GM18499 (cell line): ENCODE results near the gene DDX59.

ENCODE experiments used
- ATAC-seq: cut with Tn5 transposase; IDR thresholded peaks from one replicate; pipeline ENCODE4 v1.9.1; 2021; ENCODE audit warnings: moderate number of reproducible peaks; ENCODE audit not compliant: insufficient read depth, unreplicated experiment

Gene DDX59

DNA sequence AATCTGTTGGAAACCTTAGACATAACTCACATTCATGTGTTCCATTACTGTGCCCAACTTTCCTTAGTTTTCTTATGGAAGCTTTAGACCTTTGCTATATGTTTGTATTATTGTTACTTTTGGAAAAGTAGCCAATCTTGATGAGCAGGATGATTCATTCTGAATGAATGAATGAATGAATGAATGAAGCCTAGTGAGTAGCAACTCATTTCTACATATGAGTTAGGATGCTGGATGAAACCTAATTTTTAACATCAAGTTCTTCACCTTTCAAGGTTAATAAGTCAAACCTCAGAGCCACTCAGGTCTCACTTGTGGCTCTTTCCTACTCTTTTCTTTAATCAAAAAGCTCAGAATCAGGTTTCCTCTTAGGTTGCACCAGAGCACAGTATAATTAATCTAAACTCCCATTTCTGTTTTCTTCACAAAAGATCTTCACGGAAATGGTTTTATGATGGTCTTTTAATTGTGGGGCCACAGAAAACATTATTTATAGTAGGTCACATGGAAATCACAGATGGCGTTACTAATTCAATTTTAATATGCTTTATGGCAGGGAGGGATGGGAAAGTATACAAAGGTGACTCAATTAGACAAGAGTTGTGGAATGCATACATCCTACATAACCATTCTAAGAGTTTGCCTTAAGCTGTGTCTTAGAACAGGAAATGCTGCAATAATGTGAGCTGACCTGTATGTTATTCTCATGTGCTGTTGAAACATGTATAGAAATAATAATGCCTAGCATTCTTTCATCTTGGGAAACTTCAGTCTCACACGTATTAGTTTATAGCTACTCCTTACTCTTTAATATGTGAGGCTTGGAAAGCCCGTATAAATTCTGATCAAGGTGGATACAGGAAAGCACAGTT, 4.5 kb upstream of the DDX59 start:
- no peak for ATAC-seq

DNA sequence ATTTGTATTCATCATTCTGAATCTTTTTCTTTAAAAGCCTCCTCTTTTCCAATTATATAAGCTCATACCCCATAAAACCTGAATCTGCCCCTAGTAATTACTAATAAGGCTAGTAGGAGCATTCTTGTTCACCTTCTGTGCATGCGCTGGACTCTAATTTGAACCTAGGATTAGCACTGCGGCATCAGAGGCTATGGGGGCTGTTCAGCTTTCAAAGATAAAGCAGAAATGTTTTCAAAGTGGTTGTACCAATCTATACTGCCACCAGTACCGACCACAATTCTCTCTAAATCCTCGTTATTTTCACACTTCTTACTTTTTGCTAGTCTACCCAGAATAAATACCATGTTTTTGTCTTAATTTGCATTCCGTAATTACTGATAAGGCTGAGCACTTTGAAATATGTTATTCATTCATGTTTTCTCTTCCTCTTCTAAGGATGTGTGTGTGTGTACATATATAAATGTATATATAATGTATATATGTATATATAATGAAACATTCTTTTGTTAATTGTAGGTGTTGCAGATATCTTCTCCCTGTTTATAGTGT, 1.6 kb upstream of the DDX59 start:
- ATAC-seq, result no peak

DNA sequence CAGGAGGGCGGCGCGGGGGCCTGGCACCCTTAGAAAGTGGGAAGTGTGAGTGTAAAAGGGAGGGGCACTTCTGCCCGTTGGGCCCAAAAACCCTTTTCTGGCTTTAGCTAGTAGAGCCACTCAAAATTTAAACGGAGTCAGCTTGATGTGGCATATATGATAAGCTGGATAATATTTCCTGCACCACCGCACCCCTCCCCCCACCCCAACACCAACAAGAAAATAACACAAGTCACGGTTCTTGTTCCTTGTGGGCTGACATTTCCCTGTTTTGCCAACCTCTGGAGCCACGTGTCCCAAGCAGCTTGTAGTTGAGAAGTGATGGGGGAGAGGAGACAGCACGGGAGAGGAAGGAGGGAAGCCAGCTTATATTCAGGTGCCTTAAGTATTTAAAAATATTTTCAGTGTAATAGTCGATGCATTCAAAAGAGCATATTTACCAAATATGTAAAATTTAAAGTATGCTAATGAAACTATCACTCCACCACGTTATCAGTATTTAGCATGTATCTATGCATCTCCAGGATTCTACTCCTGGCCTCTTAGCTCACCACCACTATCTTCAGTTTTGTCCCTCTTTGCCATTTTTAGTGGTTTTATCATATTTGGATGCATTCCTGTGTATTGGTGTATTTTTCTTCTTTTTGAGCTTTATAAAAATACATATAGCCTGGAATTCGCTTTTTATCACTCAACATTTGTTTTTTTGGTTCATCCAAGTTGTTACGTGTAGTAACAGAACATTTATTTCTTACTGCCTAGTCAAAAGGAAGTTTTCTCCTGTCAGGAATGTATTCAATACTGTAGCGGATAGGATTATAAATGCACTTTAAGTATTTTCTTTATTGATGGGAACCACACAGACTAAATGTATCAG, 773 bp upstream of the DDX59 start:
- peak; percentile 22 for ATAC-seq

DNA sequence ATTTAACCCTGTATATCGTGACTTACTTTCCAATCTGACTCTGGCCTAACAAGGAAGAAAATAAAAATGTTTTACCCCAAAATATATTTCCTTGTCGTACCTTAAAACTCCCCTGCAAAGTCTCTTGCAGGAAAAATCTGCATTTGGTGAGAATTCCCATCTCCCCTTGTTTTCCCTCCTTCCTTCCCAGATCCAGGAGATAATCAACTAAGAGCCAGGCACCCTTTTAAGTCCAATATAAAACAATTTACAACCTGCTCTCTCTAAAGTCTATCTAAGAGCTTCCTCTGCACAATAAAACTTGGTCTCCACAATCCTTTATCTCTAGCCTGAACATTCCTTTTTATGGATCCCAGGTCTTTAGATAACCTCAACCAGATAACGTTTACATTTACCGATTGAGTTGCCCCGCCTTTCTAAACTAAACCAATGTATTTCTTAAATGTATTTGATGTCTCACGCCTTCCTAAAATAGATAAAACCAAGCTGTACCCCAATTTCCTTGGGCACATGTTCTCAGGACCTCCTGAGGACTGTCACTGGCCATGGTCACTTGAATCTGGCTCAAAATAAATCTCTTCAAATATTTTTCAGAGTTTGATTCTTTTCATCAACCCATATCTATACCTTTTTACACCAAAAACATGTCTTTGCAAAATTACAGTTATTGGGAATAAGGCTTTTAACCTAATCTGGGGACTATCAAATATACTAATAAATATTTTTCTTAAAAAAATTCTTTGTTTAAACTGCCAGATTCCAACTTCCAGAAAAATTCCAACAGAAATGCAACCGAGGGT, 993 bp downstream of the DDX59 start:
- no peak for ATAC-seq

DNA sequence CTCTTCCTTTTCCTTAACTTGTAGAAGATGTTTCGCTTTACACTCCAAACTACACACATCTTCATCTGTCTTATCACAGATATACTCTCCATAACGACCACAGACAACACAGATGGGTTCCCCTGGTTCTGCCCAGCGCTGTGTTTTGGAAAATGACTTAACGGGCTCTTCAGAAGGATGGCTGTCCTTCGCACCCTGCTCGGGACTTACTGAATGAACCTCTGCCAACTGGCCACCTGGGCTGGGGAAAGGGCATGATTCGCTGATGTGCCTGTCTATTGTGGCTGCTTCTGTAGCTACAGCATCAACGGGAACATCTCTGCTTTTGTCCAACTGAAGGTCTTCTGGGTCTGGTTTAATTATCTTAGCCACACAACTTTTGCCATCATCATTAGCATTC, 3.4 kb downstream of the DDX59 start:
- no peak for ATAC-seq

DNA sequence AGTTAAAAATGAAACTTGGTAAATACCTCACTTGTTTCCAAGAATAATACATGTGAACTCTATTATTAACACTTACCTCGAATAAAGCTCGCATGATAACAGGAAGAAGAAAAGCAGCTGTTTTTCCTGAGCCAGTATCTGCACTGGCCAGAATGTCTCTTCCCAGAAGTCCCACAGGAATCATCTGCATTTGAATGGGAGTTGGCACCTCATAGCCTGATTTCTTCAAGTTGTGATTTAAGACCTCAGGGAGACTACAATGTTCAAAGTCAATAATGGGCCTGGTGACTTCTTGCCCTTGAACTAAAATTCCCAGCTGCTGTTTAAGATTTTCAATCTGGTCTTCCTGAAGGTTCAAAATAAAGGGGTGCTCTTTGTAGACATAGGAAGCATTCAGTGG, 3.8 kb downstream of the DDX59 start:
- no peak for ATAC-seq

DNA sequence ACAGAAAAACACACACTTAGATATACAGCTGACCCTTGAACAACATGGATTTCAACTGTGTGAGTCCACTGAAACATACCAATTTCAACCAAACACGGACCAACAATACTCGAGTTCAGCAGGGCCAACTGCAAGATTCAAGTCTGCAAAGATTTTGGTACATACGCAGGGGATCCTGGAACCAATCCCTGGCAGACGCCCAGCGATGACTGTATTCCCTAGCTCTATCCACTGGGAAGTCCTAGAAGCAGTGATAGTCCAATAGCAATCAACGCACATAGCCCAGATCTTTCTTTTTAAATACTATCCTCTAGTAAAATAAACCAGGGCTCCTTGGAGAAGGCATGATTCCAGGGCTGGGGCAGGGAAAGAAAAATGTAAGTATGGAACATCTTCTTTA, 9.0 kb downstream of the DDX59 start:
- ATAC-seq, result no peak

DNA sequence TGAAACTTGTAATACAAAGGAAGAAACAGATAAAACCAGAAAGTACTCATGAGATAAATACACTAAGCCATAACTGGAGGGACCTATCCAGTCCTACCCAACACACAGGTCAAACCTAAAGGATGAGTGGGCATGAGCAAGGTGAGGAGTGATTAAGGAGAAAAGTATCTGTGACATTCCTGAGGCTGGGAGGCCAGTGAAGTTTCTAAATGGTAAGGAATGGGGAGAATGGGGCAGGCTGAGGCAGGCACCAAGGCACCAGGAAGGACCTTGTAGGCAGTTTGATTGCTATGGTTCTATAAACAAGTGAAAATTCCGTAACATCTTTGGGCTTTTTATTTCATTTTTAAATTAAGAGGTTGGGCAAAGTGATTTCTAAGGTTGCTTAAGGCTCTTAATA, 10.4 kb downstream of the DDX59 start:
- ATAC-seq, result no peak

DNA sequence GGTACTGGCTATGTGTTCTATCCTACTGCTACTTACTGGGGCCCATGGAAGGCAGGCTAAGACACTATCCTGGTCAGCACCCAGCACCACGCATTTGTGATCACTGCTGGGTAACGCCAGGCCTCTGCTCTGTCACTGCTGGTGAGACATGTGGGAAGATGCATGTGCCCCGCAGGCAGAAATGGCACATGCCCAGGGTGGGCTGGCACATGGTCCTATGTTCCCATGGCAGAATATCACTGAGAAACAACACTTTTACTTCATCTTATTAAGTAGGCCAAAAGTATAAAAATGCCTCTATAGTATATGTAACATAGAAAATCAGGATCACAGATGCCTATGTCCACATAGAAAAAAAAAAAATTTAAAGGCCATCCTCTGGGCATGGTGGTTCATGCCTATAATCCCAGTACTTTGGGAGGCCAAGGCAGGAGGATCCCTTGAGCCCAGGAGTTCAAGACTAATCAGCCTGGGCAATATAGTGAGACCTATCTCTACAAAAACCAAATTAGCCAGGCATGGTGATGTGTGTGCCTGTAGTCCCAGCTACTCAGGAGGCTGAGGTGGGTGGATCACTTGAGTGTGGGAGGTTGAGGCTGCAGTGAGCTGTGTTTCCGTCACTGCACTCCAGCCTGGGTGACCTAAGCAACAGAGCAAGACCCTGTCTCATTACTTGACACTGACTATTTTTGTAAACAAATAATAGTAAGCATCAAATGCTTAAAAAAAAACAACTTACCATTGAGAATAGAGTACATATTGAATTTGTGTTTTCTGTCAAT, 11.5 kb downstream of the DDX59 start:
- ATAC-seq, result no peak

DNA sequence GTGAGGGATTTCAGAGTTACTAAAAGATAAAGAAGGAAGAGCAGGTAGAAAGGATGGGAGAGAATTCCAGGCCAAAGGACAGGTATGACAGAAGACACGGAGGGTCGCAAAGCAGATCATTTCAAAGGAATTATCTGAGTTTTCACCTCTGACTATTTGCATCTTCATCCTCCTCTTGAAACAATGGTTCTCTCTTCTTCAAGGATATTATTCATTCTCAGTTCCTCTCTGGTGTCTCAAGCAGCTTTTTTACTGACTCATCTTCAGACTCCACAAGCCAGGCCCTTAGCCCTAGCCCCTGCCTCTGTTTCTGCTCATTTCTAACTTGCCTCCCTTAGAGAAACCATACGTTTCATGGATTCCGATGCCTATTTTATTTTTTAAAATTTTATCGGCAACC, 15.0 kb downstream of the DDX59 start:
- ATAC-seq, result peak; percentile 96

DNA sequence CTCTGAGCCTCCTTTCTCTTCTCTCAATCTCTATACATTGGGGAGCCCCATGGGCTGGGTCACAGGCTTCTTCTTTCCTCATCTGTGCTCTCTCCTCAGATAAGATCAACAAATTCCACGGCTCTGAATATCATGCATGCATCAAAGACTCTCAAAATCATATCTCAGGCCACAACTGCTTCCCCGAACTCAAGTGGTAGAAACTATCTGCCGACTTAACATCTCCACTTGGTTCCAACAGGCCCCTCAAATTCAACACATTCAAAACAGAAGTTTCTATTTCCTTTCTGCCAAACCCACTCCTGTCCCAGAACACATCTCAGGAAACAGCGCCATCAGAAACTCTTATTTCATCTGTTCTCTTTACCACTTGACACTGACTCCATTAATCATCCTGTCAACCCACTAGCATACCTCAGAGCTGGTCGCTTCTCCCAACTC, 16.7 kb downstream of the DDX59 start:
- ATAC-seq, result no peak

DNA sequence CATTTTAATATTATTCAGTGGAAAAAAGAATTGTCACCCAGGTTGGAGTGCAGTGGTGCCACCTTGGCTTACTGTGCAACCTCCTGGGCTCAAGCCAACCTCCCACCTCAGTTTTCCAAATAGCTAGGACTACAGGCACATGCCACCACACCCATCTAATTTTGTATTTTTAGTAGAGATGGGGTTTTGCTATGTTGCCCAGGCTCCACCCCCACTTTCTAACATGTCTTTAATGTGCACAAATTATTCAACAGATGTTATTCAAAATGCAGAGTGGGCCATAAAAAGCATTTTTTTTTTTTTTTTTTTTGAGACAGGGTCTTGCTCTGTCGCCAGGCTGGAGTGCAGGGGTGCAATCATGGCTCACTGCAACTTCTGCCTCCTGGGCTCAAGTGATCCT, 17.3 kb downstream of the DDX59 start:
- ATAC-seq, result no peak

DNA sequence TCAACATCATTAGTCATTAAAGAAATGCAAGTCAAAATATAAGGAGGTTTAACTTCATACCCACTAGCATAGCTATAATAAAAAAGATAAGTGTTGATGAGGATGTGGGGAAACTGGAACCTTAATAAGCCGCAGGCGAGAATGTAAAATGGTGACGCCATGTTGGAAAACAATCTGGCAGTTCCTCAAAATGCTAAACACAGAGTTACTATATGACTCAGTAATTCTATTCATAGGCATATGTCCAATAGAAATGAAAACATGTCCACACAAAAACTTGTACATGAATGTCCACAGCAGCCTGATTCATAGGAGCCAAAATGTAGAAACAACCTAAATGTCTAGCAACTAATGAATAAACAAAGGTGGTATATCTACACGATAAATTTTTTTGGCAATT, 23.2 kb downstream of the DDX59 start:
- no peak for ATAC-seq

DNA sequence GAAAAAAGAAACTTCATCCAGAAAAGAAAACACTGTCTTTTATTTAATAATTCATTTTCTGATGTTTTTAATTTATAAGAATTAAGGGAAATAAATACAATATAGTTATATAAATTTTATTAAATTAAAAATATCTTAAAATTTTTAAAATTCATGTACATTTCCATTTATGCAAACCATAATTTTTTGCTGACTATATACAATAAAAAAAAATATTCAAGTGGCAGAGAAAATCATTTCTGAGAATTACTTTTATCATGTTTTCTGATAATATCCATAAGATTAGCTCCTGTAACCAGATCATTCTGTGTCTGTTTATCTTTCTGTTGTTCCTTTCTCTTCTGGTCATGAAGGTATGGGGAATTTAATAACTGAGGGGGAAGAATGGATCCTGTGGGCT, 25.7 kb downstream of the DDX59 start:
- ATAC-seq, result no peak

DNA sequence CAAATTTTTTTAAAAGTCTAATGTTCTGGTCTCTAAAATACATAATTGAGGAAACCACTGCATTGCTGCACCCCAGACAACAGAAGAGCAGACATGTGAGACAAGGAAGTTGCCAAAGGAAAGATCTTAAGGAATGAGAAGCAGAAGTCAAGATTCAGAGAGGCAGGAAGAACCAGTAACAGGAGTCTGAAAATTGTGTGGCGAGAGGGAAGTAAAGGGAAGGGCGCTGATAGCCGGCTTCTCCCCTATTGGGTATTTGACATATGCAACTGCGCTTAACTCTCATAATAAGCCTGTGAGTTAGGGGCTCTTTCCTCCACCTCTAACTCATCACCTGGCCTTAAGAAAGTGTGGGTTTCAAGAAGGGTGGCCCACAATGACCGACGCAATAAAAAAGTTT, 27.2 kb downstream of the DDX59 start:
- ATAC-seq, result no peak

DNA sequence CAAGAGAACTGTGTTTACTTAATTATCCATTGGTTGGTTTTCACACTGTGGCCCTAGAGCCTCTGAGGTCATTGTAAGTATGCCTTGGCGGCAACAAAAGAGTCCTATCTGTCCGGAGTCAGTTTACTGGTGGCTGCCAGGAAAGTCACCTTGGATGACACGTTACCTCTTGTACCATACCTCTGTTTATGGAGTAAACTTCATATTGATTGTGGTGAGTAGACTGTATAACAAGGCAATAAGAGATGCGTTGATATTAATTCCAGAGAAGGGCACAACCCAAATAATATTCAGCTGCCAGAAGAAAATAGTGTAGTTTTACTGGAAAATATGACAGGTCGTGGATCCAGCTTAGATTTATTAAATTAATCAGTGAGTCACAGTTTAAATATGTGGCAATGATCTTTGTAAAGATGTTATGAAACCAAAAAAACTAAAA, 28.7 kb downstream of the DDX59 start:
- no peak for ATAC-seq

DNA sequence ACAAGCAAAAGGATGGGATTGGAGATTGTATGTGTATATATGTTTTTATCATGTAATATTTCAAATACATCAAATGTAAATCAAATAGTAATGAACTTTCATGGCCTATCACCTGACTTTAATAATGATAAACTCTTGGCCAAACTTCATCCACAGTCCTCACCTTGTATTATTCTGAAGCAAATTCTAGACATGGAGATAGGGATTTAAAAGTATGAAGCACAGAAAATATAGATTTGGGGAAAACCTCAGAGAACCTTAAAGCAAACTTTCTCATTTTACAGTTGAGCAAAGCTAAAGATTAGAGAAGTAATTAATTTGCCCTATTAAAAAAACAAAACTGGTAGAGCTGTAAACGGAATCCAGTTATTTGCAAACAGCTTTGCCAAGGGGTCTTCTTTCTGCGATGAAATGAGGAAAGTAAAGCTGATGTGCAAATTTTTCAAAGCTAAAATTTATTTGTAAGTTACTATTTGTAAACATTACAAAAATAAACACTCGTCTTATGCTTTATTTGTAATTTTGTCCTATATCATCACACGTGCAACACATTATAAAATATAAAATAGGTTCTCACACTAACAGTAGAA, 29.2 kb downstream of the DDX59 start:
- ATAC-seq, result no peak

DNA sequence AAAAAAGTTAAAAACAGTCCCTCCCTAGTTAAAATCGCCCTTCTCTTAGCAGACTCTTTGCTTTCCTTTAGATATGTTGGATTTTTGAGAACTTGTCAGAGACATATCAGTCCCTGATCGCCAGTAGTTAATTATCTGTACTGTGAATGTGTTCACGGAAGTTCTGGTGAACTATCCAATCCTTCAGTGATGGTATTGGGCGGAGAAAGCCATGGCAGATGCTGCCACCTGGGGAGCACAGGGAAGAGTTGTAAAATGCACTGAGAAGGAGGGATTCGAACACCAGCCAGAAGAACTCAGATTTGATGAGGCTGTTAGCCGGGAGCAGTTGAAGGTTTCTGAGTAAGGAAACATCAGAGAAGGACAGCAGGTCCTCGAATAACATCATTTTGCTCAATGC, 31.6 kb downstream of the DDX59 start:
- ATAC-seq, result no peak

DNA sequence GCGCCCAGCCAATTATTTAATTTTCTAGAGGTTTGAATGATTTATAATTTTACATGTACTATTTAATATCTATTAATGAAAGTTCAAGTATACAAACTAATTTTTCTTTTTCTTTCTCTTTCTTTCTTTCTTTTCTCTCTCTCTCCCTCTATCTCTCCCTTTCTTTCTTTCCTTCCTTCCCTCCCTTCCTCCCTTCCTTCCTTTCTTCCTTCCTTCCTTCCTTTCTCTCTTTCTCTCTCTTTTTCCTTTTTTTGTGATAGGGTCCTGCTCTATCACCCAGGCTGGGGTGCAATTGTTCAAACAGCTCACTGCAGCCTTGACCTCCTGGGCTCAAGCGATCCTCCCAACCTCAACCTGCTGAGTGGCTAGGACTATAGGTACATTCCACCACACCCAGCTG, 33.0 kb downstream of the DDX59 start:
- ATAC-seq, result no peak
